Mesodermal cell (in vitro differentiated cells): ENCODE data around the gene ATG5.
A peak's percentile ranks its signal among the peaks of the same experiment; 100 is the strongest.

ENCODE experiments used
- H3K27ac ChIP-seq: 2 replicates; pipeline ENCODE4 v1.7.0; 2013; ENCODE audit warnings: mild to moderate bottlenecking, low read depth, low read length, moderate library complexity; ENCODE audit not compliant: severe bottlenecking
- H3K36me3 ChIP-seq: 2 replicates; pipeline ENCODE4 v1.7.1; 2013; ENCODE audit warnings: mild to moderate bottlenecking, low read length, moderate library complexity; ENCODE audit not compliant: control insufficient read depth, insufficient read depth
- H3K4me1 ChIP-seq: one replicate; pipeline ENCODE4 v1.7.1; 2013; ENCODE audit warnings: mild to moderate bottlenecking, low read length; ENCODE audit not compliant: insufficient read depth, control insufficient read depth, poor library complexity, severe bottlenecking
- H3K4me3 ChIP-seq: 2 replicates; pipeline ENCODE4 v1.7.0; 2013; ENCODE audit warnings: low read length, control low read depth, mild to moderate bottlenecking; ENCODE audit not compliant: insufficient read depth, poor library complexity, severe bottlenecking; ENCODE audit errors: extremely low read depth
- H3K9me3 ChIP-seq: 2 replicates; pipeline ENCODE4 v1.7.1; 2013; ENCODE audit warnings: mild to moderate bottlenecking, low read length, moderate library complexity; ENCODE audit not compliant: control insufficient read depth
- WGBS, 2 experiments: methylation state at CpG; one replicate each; pipeline ENCODE4 v1.1.5; 2013; ENCODE audit warnings: missing lambda C conversion rate in 2 of 2; ENCODE audit not compliant: insufficient coverage in 2 of 2; 5-methylcytosine and 5-hydroxymethylcytosine counted together

ATG5 gene

GRCh38 chr6:106356378-106356777, 30.8 kb upstream of the ATG5 start:
- H3K9me3 ChIP-seq: no peaks in the 10 kb centered on the region
- H3K4me1 ChIP-seq: peaks cover 3% of the 10 kb centered on the region
- no peaks in the 10 kb centered on the region for H3K36me3 ChIP-seq
- 91 to 93% methylated on average over 1 of the region's 1 CpG for WGBS, 2 experiments
- H3K4me3 ChIP-seq: no peak overlapping the region
- no peak overlapping the region for H3K27ac ChIP-seq

GRCh38 chr6:106347219-106347618, 21.7 kb upstream of the ATG5 start:
- no peak overlapping the region for H3K27ac ChIP-seq
- H3K9me3 ChIP-seq: no peaks in the 10 kb centered on the region
- H3K4me3 ChIP-seq: no peak overlapping the region
- H3K4me1 ChIP-seq: no peaks in the 10 kb centered on the region
- WGBS, 2 experiments: no CpG with 5 or more reads among the region's 1 CpG
- H3K36me3 ChIP-seq: no peaks in the 10 kb centered on the region

GRCh38 chr6:106339334-106340029, 13.9 kb upstream of the ATG5 start:
- Histone ChIP-seq H3K4me3 (no peak overlapping the region), H3K27ac (no peak overlapping the region), H3K36me3 (no peaks in the 10 kb centered on the region), H3K9me3 (no peaks in the 10 kb centered on the region), H3K4me1 (no peaks in the 10 kb centered on the region)
- WGBS, 2 experiments: 3 to 8% methylated on average over 3 to 4 of the region's 9 CpGs

- H3K4me1 ChIP-seq: no peaks in the 10 kb centered on the region
- H3K9me3 ChIP-seq: no peaks in the 10 kb centered on the region
- no peaks in the 10 kb centered on the region for H3K36me3 ChIP-seq
- 42 to 65% methylated on average over 3 to 4 of the region's 5 CpGs for WGBS, 2 experiments
- no peak overlapping the region for H3K4me3 ChIP-seq
- no peak overlapping the region for H3K27ac ChIP-seq
Measured at GRCh38 chr6:106334646-106335448, 9.3 kb upstream of the ATG5 start.

GRCh38 chr6:106324726-106325335, 729 bp downstream of the ATG5 start:
- Histone ChIP-seq H3K36me3 (no peaks in the 10 kb centered on the region), H3K27ac (peak overlapping the region; percentile 89), H3K4me3 (peak overlapping the region; percentile 89), H3K9me3 (no peaks in the 10 kb centered on the region), H3K4me1 (no peaks in the 10 kb centered on the region)
- 9 to 19% methylated on average over 4 to 6 of the region's 9 CpGs for WGBS, 2 experiments

GRCh38 chr6:106321940-106322339, 3.6 kb downstream of the ATG5 start:
- no peaks in the 10 kb centered on the region for H3K9me3 ChIP-seq
- H3K4me1 ChIP-seq: no peaks in the 10 kb centered on the region
- H3K4me3 ChIP-seq: no peak overlapping the region
- H3K36me3 ChIP-seq: no peaks in the 10 kb centered on the region
- H3K27ac ChIP-seq: no peak overlapping the region
- WGBS, 2 experiments: 100% methylated on average over 1 to 2 of the region's 4 CpGs

GRCh38 chr6:106318851-106319250, 6.7 kb downstream of the ATG5 start:
- no peaks in the 10 kb centered on the region for H3K9me3 ChIP-seq
- peaks cover 18% of the 10 kb centered on the region for H3K36me3 ChIP-seq
- no peak overlapping the region for H3K4me3 ChIP-seq
- H3K4me1 ChIP-seq: peaks cover 3% of the 10 kb centered on the region
- no peak overlapping the region for H3K27ac ChIP-seq

- H3K27ac ChIP-seq: no peak overlapping the region
- no peak overlapping the region for H3K4me3 ChIP-seq
- WGBS, 2 experiments: 94 to 100% methylated on average over 1 to 2 of the region's 2 CpGs
- H3K4me1 ChIP-seq: peaks cover 5% of the 10 kb centered on the region
- H3K9me3 ChIP-seq: no peaks in the 10 kb centered on the region
- peaks cover 20% of the 10 kb centered on the region for H3K36me3 ChIP-seq
Measured at GRCh38 chr6:106318061-106318460, 7.5 kb downstream of the ATG5 start.

- WGBS, 2 experiments: 93 to 94% methylated on average over 2 of the region's 3 CpGs
- no peaks in the 10 kb centered on the region for H3K9me3 ChIP-seq
- H3K4me1 ChIP-seq: peaks cover 18% of the 10 kb centered on the region
- H3K27ac ChIP-seq: no peak overlapping the region
- H3K36me3 ChIP-seq: peaks cover 28% of the 10 kb centered on the region
- H3K4me3 ChIP-seq: no peak overlapping the region
Measured at GRCh38 chr6:106316375-106316766, 9.2 kb downstream of the ATG5 start.

GRCh38 chr6:106315765-106316374, 9.7 kb downstream of the ATG5 start:
- no peaks in the 10 kb centered on the region for H3K9me3 ChIP-seq
- H3K4me1 ChIP-seq: peaks cover 23% of the 10 kb centered on the region
- H3K27ac ChIP-seq: no peak overlapping the region
- peaks cover 28% of the 10 kb centered on the region for H3K36me3 ChIP-seq
- 84 to 93% methylated on average over 3 to 5 of the region's 6 CpGs for WGBS, 2 experiments
- H3K4me3 ChIP-seq: no peak overlapping the region
